Measurements from ENCODE around the gene IRF8.

IRF8 gene

DNA sequence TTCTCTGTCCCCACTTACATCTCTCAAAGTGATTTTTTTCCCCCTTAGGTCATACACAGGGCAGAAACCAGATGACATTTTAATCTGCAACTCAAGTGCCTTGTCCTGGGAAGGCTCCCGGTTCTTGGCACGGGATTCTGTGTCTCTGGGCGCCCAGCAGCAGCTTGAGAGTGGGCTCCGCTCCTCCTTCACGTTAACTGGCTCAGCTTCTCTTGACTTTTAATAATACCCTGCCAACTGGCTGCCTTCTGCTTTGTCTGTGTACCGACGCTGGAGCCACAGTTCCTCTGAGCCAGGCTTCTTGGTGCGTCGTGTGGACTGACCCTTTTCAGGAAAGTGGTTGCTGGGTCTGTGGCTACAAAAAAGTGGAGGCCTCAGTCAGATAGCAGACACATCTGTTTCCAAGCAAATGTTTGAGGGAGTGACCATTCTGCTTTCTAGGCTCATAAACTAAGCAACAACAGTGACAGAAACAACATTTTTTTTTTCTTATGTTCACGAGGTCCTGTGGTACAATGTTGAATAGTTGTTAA lies 64.9 kb downstream of the IRF8 start:
- DNase-seq, result peak; percentile 24

DNA sequence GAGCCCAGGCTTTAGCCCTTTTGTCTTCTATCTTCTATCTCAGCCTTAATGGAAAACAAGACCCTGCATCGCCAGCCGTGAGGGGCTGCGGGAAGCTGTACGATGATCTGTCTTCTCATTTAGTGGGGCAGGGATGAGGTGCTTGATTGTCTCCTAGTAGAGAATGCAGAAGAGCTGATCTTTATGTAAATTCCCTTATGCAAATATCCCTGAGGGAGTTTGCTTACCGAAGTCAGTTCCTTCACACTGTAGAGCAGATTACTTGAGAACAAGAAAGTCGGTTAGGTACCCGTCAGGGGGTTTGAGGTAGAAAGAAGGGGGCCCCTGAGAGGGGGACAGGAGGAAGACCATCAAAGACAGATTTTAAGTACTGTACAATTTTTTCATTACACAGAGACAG lies 66.2 kb downstream of the IRF8 start:
- no peak for DNase-seq

DNA sequence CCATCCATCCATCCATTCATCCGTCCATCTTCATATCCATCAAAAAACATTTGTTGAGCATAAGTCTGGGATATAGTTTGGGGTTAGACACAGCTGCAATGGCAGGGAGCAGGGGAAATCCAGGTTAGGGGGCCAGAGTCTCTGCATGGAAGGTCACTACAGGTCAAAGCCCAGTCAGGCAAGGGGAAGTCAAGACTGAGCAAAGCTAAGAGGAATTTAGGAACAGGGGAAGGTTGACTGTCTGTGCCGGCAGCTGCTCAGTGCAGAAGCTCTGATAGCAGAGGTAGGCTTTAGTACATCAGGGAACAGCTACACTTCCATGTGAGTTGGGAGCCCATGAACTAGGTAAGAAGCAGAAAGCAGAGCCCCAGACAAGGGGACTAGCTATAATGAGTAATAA lies 68.1 kb downstream of the IRF8 start:
- DNase-seq, result no peak

DNA sequence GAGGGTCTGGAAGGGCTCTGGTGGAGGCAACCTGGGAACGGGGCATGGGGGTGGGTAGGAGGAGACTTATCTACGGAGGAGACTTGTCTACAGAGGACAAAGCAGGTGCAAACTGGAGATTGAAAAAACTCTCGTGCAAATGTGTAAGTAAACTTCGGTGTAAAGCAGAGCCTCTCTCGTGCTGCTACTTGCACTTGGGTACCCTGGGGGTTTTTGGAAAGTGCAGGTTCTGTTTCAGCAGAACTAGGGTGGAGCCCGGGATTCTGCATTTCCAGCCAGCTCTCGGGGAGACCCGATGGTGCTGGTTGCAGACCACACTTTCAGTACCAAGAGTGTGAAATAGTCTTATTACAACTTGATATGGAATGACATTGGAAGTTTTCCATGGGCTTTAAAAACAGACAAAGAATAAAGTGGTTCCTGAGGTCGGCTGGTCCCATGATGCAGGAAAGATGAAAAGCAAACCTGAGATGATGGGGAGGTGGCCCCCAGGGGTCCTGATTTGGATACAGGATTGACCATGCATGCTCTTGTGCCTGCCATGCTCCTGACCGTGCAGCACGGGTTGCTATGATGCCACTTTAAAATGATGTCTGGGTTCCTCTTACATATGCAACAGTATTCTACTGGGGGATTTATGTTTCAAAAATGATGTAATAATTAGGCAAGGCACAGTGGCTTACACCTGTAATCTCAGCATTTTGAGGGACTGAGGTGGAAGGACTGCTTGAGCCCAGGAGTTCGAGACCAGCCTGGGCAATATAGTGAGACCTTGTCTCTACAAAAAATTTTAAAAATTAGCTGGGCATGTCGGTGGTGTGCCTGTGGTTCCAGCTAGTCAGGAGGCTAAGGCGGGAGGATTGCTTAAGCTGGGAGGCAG lies 69.3 kb downstream of the IRF8 start:
- no peak for DNase-seq

DNA sequence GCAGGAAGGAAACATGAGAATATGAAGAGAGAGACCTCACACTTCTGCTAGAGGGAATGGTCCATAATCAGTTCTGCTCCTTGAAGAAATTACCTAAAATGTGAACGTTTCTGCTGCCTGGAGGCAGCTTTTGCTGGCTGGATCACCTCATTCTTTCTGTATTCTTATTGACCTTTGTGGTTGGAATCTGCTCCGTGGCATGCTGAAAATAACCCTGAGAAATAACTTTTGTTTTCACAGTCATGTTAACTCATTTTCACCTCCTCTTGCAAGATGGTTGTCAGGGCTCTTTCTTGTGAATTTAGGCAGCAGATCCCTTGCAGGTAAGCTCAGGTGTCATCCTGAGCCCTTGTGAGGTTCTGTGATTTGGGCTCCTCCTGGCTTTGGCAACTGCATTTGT lies 70.2 kb downstream of the IRF8 start:
- no peak for DNase-seq

DNA sequence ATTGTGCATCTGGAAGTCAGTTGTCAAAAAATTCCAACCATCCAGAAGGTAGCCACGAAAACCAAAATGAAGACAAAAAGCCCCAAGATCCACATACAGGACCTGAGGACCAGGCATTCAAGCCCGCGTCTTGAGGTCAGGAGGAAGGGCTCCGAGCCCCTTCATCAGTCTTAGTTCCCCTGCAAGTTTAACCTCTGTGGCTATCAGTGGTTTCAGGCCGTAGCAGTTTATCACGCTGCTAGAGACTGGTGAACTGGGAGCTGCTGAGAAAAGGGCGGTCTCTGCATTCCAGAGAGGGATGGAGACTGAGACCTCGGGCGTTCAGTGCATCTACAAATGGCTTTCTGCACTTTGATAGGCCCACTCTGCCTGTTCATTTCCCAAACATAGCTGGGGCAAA lies 70.6 kb downstream of the IRF8 start:
- DNase-seq, result no peak

DNA sequence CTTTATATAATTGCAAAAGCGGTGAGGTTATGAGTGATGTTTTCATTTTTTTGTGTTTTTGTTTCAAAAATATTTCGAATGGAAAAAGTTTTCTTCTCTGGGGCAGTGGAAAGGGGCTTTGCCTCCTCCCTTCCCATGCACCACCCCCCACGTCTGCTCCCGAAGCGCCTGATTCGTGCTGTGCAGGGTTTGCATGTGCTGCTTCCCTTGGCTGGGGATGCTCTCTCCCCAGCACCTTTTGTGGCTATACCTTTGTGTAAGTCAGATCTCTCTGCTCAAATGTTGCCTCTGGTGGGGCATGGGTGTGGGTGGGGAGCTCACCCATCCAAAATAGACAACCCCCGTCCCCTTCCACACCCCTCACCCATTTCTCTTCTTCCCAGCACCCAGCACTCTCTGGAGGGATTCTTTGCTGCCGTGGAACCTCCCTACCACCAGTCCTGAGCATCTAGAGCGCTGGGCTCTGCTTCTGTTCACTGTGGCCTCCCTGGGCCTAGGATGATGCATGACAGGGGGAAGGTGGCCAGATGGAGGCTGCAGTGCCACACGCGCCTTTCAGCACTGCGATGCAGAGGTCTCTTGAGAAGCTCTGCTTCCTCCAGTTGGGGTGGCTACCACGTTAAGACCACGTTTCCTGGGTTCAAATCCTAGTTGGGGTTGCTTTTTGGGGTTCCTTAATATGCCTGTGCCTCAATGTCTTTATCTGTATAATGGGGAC lies 71.2 kb downstream of the IRF8 start:
- DNase-seq, result no peak

DNA sequence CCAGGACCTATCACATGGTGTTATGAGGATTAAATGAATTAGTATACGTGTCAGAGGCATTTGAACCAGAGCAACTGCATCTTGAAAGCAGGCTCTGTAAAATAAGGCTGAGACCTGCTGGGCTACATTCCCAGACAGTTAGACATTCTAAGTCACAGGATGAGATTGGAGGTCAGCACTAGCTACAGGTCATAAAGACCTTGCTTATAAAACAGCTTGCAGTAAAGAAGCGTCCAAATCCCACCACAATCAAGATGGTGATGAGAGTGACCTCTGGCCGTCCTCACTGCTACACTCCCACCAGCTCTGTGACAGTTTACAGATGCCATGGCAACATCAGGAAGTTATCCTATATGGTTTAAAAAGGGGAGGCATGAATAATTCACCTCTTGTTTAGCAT lies 71.8 kb downstream of the IRF8 start:
- DNase-seq, result no peak
